Cardiac fibroblast (primary cell): Measurements from ENCODE around the gene LRMDA.

Source experiments
- DNase-seq, 2 donors: peaks; one replicate each; pipeline versions ENCODE4 v3.0.0 to v3.0.0-alpha.2; 2010; ENCODE audit warnings: low read depth in 2 of 2
- H3K4me3 ChIP-seq, 2 donors: replicated peaks in 1 of 2; 1 replicate in 1 of 2; 2 replicates in 1 of 2; pipeline ENCODE4 v1.5.1; 2011; ENCODE audit warnings: low read depth in 2 of 2, low read length in 2 of 2, mild to moderate bottlenecking in 2 of 2, moderate library complexity in 1 of 2
- CTCF ChIP-seq: IDR thresholded peaks from one replicate; pipeline ENCODE4 v1.5.1; 2011; ENCODE audit warnings: low read depth, mild to moderate bottlenecking, low read length, inconsistent platforms

The LRMDA gene

GRCh38 chr10:75444781-75445386 lies 13.5 kb downstream of the LRMDA start:
- DNase-seq, result peak in 1 of 2 donors; percentile 16
- no peak for TF ChIP-seq CTCF
- H3K4me3 ChIP-seq, result no peak overlapping the region

- TF ChIP-seq CTCF, result no peak
- no peak overlapping the region for H3K4me3 ChIP-seq
- DNase-seq, result no peak
Measured at GRCh38 chr10:75446508-75446907, 15.1 kb downstream of the LRMDA start.

- TF ChIP-seq CTCF, result no peak
- no peak overlapping the region for H3K4me3 ChIP-seq
- no peak for DNase-seq
Measured at GRCh38 chr10:75448166-75448565, 16.7 kb downstream of the LRMDA start.

GRCh38 chr10:75449382-75450074 lies 18.1 kb downstream of the LRMDA start:
- no peak for DNase-seq
- no peak for TF ChIP-seq CTCF
- H3K4me3 ChIP-seq, result no peak overlapping the region

- TF ChIP-seq CTCF, result no peak
- DNase-seq, result no peak
- no peak overlapping the region for H3K4me3 ChIP-seq
Measured at GRCh38 chr10:75450075-75450445, 18.6 kb downstream of the LRMDA start.

GRCh38 chr10:75450644-75451640 lies 19.5 kb downstream of the LRMDA start:
- no peak for TF ChIP-seq CTCF
- DNase-seq, result no peak
- H3K4me3 ChIP-seq, result no peak overlapping the region
